Mucosa of rectum (tissue), 2 donors: ENCODE results near the gene ZNF532.

ENCODE experiments used
- H3K27ac ChIP-seq, 2 donors: one replicate each; pipeline ENCODE4 v1.7.0; 2013; ENCODE audit warnings: inconsistent platforms in 2 of 2, low read depth in 2 of 2, low read length in 2 of 2
- H3K27me3 ChIP-seq, 2 donors: one replicate each; pipeline ENCODE4 v1.7.0; 2013; ENCODE audit warnings: low read length in 2 of 2; ENCODE audit not compliant: control insufficient read depth in 2 of 2, insufficient read depth in 2 of 2
- H3K36me3 ChIP-seq, 2 donors: one replicate each; pipeline ENCODE4 v1.7.0; 2013; ENCODE audit warnings: low read length in 2 of 2; ENCODE audit not compliant: control insufficient read depth in 2 of 2, insufficient read depth in 2 of 2
- H3K4me1 ChIP-seq, 2 donors: one replicate each; pipeline ENCODE4 v1.7.0; 2013; ENCODE audit warnings: low read length in 2 of 2, mild to moderate bottlenecking in 1 of 2; ENCODE audit not compliant: control insufficient read depth in 2 of 2, insufficient read depth in 2 of 2
- H3K4me3 ChIP-seq, 2 donors: one replicate each; pipeline ENCODE4 v1.7.0; 2013; ENCODE audit warnings: low read length in 2 of 2
- H3K9ac ChIP-seq, 2 donors: one replicate each; pipeline ENCODE4 v1.7.0; 2013; ENCODE audit warnings: low read length in 2 of 2, low read depth in 1 of 2, mild to moderate bottlenecking in 1 of 2
- H3K9me3 ChIP-seq, 2 donors: one replicate each; pipeline ENCODE4 v1.7.0; 2013; ENCODE audit warnings: low read length in 2 of 2; ENCODE audit not compliant: control insufficient read depth in 2 of 2
- donor health status: healthy.
- donor health status: Normal muscosa, but diverticular disease.

The ZNF532 gene

GRCh38 chr18:59029663-59030429, 165.2 kb downstream of the ZNF532 start:
- no peak overlapping the region for H3K27ac ChIP-seq
- H3K9me3 ChIP-seq: no peaks in the 10 kb centered on the region
- no peak overlapping the region for H3K4me3 ChIP-seq
- H3K27me3 ChIP-seq: no peaks in the 10 kb centered on the region
- H3K9ac ChIP-seq: no peak overlapping the region
- no peaks in the 10 kb centered on the region for H3K4me1 ChIP-seq
- no peaks in the 10 kb centered on the region for H3K36me3 ChIP-seq

GRCh38 chr18:59032308-59032707, 167.6 kb downstream of the ZNF532 start:
- no peaks in the 10 kb centered on the region for H3K36me3 ChIP-seq
- no peaks in the 10 kb centered on the region for H3K27me3 ChIP-seq
- H3K4me3 ChIP-seq: no peak overlapping the region
- no peaks in the 10 kb centered on the region for H3K9me3 ChIP-seq
- H3K4me1 ChIP-seq: no peaks in the 10 kb centered on the region
- no peak overlapping the region for H3K9ac ChIP-seq
- H3K27ac ChIP-seq: no peak overlapping the region

- Histone ChIP-seq H3K9me3 (no peaks in the 10 kb centered on the region), H3K36me3 (no peaks in the 10 kb centered on the region), H3K4me1 (no peaks in the 10 kb centered on the region), H3K4me3 (no peak overlapping the region), H3K9ac (no peak overlapping the region), H3K27ac (no peak overlapping the region), H3K27me3 (no peaks in the 10 kb centered on the region)
Observed at GRCh38 chr18:59033359-59033758, 168.7 kb downstream of the ZNF532 start.

GRCh38 chr18:59033974-59034373, 169.3 kb downstream of the ZNF532 start:
- no peak overlapping the region for H3K4me3 ChIP-seq
- no peak overlapping the region for H3K9ac ChIP-seq
- no peak overlapping the region for H3K27ac ChIP-seq
- no peaks in the 10 kb centered on the region for H3K4me1 ChIP-seq
- no peaks in the 10 kb centered on the region for H3K36me3 ChIP-seq
- no peaks in the 10 kb centered on the region for H3K9me3 ChIP-seq
- no peaks in the 10 kb centered on the region for H3K27me3 ChIP-seq

- Histone ChIP-seq H3K27ac (no peak overlapping the region), H3K4me3 (no peak overlapping the region), H3K27me3 (no peaks in the 10 kb centered on the region), H3K36me3 (no peaks in the 10 kb centered on the region), H3K4me1 (no peaks in the 10 kb centered on the region), H3K9me3 (no peaks in the 10 kb centered on the region), H3K9ac (no peak overlapping the region)
Observed at GRCh38 chr18:59035591-59035990, 170.9 kb downstream of the ZNF532 start.
